Measurements from ENCODE around the gene RBP3.

DNA sequence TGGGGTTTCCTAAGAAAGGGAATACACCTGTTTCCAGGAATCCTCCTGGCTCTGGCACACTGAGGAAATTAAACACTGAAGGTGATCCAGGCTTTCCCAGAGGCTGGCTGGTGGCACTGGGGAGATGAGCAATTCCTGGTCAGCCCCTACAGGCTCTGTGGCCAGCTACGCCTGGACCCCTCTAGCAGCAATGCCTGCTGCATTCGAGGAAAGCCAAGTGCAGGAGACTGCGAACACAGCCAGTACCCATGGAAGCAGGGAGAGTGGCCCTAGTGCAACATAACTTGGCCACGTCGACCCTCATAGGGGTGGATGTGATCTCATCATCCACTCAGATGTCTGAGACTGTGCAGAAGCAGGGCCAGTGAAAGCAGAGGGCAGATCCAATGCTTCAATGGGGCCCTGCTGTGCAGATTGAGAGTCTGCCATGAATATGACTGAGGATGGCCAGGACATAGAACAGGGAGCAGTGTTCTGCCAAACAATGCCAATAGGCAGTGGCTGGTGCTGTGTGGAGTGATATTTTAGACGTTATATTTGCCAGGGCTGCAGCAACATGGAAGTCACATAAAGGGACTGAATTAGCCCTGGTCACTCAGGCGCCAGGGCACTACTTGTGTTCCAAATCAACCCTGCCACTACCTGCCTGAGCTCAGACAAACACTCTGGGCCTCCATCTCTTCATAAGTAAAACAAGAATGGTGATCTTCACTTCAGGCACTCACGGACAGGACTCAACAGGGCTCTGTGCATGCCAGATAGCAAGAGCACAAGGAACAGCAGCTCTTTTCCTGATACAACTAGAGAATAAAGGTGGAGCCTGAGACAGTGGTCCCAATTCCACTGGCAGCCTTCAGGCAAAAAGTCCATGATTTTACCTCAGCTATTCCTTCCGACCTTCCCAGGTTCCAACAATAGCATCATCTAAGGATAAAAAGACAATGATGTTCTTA lies 33.5 kb downstream of the RBP3 start:
- TF ChIP-seq WT1 (tag by site-specific recombination; IDR thresholded peaks at IDR 0.05) = no peak
- TF ChIP-seq, protein P1, sequence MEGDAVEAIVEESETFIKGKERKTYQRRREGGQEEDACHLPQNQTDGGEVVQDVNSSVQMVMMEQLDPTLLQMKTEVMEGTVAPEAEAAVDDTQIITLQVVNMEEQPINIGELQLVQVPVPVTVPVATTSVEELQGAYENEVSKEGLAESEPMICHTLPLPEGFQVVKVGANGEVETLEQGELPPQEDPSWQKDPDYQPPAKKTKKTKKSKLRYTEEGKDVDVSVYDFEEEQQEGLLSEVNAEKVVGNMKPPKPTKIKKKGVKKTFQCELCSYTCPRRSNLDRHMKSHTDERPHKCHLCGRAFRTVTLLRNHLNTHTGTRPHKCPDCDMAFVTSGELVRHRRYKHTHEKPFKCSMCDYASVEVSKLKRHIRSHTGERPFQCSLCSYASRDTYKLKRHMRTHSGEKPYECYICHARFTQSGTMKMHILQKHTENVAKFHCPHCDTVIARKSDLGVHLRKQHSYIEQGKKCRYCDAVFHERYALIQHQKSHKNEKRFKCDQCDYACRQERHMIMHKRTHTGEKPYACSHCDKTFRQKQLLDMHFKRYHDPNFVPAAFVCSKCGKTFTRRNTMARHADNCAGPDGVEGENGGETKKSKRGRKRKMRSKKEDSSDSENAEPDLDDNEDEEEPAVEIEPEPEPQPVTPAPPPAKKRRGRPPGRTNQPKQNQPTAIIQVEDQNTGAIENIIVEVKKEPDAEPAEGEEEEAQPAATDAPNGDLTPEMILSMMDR (tag by site-specific recombination; IDR thresholded peaks at IDR 0.05) = no peak
- TF ChIP-seq YY1 (tag by site-specific recombination; IDR thresholded peaks at IDR 0.05) = no peak
- no peak for TF ChIP-seq ZNF274 (IDR thresholded peaks at IDR 0.05; ENCODE audit: low read length)
- TF ChIP-seq ZNF274 (tag by site-specific recombination; IDR thresholded peaks at IDR 0.05; ENCODE audit: borderline replicate concordance) = no peak
- no peak for TF ChIP-seq ZNF837 (tag by site-specific recombination; IDR thresholded peaks at IDR 0.05)
- TF ChIP-seq ZFP3 (tag by site-specific recombination; IDR thresholded peaks at IDR 0.05; ENCODE audit: low read depth) = no peak
- no peak for TF ChIP-seq ZSCAN23 (tag by site-specific recombination; IDR thresholded peaks at IDR 0.05)
- TF ChIP-seq, protein P2, sequence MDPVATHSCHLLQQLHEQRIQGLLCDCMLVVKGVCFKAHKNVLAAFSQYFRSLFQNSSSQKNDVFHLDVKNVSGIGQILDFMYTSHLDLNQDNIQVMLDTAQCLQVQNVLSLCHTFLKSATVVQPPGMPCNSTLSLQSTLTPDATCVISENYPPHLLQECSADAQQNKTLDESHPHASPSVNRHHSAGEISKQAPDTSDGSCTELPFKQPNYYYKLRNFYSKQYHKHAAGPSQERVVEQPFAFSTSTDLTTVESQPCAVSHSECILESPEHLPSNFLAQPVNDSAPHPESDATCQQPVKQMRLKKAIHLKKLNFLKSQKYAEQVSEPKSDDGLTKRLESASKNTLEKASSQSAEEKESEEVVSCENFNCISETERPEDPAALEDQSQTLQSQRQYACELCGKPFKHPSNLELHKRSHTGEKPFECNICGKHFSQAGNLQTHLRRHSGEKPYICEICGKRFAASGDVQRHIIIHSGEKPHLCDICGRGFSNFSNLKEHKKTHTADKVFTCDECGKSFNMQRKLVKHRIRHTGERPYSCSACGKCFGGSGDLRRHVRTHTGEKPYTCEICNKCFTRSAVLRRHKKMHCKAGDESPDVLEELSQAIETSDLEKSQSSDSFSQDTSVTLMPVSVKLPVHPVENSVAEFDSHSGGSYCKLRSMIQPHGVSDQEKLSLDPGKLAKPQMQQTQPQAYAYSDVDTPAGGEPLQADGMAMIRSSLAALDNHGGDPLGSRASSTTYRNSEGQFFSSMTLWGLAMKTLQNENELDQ (tag by site-specific recombination; IDR thresholded peaks at IDR 0.05; ENCODE audit: low read depth) = no peak
- TF ChIP-seq PRDM10 (tag by site-specific recombination; IDR thresholded peaks at IDR 0.05) = no peak
- no peak for TF ChIP-seq SETDB1 (IDR thresholded peaks at IDR 0.05; ENCODE audit: insufficient read length, low read length)

All from HEK293 (cell line).